ENCODE measurements around the gene RUFY3.
A peak's percentile ranks its signal among the peaks of the same experiment; 100 is the strongest.

Gene RUFY3

DNA sequence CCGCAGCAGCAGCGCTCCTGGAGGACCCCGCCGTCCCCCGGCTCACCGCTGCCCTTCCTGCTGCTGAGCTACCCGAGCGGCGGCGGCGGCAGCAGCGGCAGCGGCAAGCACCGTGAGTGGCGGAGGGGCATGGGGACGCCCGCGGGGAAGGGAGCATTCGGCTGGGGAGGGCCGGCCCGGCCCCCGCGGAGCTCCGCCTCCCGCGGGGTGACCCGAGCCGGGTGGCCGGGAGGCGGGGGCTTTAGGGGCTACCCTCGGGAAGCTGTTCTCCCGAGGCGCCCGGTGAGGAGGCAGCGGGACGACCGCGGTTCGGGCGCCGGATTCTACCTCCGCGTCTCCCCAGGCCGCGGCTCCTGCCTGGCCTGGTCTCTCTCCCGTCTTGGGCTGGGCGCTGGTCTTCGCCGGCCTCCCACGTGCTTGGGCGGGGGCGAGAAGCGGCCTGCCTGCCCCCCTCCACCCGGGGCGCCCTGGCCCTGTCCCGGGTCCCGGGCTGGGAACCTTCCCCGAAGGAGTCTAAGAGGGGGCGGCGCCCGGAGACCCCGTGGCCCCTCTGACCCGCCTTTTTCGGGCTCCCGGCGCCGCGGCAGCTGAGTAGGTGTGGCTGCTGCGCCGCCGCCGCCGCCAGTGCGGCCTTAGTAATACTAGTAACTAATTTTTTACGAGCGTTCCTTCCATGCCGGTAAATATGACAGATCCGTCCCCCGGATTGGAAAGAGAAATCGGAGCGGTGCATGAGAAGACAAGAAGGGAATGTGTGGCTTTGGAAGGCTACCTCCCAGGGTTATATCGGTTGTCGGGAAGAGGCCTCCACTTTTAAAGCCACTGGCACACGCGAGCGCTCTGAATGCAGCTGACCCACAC lies 16.4 kb upstream of the RUFY3 start (continued):
- TF ChIP-seq ZNF366 (tag by site-specific recombination; conservative IDR thresholded peaks at IDR 0.05) (0 out of 2 replicates have a peak, but pooled peaks have one; percentile 26), ZNF501 (tag by site-specific recombination; IDR thresholded peaks at IDR 0.05) (peak; percentile 65; the same call in 1 of the 2 replicates), EGR2 (tag by site-specific recombination; IDR thresholded peaks at IDR 0.05; ENCODE audit: low read depth) (peak; percentile 79), TRIM28 (IDR thresholded peaks at IDR 0.05; ENCODE audit: borderline replicate concordance, low read length) (no peak), ZNF121 (tag by site-specific recombination; IDR thresholded peaks at IDR 0.05) (no peak), BCL11A (tag by site-specific recombination; IDR thresholded peaks at IDR 0.05; ENCODE audit: low read depth) (no peak), ZNF747 (tag by site-specific recombination; IDR thresholded peaks at IDR 0.05) (no peak), ZNF23 (tag by site-specific recombination; IDR thresholded peaks at IDR 0.05; ENCODE audit: borderline replicate concordance) (no peak), MEIS1 (CRISPR knock-in tag; IDR thresholded peaks at IDR 0.05; ENCODE audit: borderline replicate concordance) (no peak), ZFP69B (tag by site-specific recombination; IDR thresholded peaks at IDR 0.05) (0 out of 2 replicates have a peak, but pooled peaks have one; percentile 11), ZNF555 (tag by site-specific recombination; conservative IDR thresholded peaks at IDR 0.05) (no peak), ZFP3 (tag by site-specific recombination; IDR thresholded peaks at IDR 0.05; ENCODE audit: low read depth) (no peak), ZNF610 (tag by site-specific recombination; IDR thresholded peaks at IDR 0.05; ENCODE audit: borderline replicate concordance) (no peak), ZNF133 (tag by site-specific recombination; IDR thresholded peaks at IDR 0.05) (no peak), ZNF416 (tag by site-specific recombination; IDR thresholded peaks at IDR 0.05) (no peak), ZNF24 (tag by site-specific recombination; IDR thresholded peaks at IDR 0.05) (peak; percentile 56), MZF1 (tag by site-specific recombination; IDR thresholded peaks at IDR 0.05; ENCODE audit: borderline replicate concordance) (no peak), GLIS2 (tag by site-specific recombination; IDR thresholded peaks at IDR 0.05) (peak; percentile 92), KLF8 (tag by site-specific recombination; IDR thresholded peaks at IDR 0.05) (peak; percentile 82), SP3 (tag by site-specific recombination; IDR thresholded peaks at IDR 0.05) (peak; percentile 77), ZEB2 (tag by site-specific recombination; IDR thresholded peaks at IDR 0.05) (peak; percentile 71; the same call in 1 of the 2 replicates), ZNF239 (tag by site-specific recombination; IDR thresholded peaks at IDR 0.05) (no peak), ZNF707 (tag by site-specific recombination; IDR thresholded peaks at IDR 0.05) (no peak), ZNF169 (tag by site-specific recombination; IDR thresholded peaks at IDR 0.05) (no peak), ZNF777 (tag by site-specific recombination; IDR thresholded peaks at IDR 0.05; ENCODE audit: borderline replicate concordance) (no peak), ZNF660 (tag by site-specific recombination; IDR thresholded peaks at IDR 0.05) (no peak), ZNF2 (tag by site-specific recombination; IDR thresholded peaks at IDR 0.05) (no peak)
- TF ChIP-seq, protein P1, sequence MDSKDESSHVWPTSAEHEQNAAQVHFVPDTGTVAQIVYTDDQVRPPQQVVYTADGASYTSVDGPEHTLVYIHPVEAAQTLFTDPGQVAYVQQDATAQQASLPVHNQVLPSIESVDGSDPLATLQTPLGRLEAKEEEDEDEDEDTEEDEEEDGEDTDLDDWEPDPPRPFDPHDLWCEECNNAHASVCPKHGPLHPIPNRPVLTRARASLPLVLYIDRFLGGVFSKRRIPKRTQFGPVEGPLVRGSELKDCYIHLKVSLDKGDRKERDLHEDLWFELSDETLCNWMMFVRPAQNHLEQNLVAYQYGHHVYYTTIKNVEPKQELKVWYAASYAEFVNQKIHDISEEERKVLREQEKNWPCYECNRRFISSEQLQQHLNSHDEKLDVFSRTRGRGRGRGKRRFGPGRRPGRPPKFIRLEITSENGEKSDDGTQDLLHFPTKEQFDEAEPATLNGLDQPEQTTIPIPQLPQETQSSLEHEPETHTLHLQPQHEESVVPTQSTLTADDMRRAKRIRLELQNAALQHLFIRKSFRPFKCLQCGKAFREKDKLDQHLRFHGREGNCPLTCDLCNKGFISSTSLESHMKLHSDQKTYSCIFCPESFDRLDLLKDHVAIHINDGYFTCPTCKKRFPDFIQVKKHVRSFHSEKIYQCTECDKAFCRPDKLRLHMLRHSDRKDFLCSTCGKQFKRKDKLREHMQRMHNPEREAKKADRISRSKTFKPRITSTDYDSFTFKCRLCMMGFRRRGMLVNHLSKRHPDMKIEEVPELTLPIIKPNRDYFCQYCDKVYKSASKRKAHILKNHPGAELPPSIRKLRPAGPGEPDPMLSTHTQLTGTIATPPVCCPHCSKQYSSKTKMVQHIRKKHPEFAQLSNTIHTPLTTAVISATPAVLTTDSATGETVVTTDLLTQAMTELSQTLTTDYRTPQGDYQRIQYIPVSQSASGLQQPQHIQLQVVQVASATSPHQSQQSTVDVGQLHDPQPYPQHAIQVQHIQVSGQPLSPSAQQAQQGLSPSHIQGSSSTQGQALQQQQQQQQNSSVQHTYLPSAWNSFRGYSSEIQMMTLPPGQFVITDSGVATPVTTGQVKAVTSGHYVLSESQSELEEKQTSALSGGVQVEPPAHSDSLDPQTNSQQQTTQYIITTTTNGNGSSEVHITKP (tag by site-specific recombination; IDR thresholded peaks at IDR 0.05) = peak; percentile 78
- TF ChIP-seq, protein P2, sequence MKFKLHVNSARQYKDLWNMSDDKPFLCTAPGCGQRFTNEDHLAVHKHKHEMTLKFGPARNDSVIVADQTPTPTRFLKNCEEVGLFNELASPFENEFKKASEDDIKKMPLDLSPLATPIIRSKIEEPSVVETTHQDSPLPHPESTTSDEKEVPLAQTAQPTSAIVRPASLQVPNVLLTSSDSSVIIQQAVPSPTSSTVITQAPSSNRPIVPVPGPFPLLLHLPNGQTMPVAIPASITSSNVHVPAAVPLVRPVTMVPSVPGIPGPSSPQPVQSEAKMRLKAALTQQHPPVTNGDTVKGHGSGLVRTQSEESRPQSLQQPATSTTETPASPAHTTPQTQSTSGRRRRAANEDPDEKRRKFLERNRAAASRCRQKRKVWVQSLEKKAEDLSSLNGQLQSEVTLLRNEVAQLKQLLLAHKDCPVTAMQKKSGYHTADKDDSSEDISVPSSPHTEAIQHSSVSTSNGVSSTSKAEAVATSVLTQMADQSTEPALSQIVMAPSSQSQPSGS (tag by site-specific recombination; IDR thresholded peaks at IDR 0.05; ENCODE audit: low read depth) = no peak
- TF ChIP-seq, protein P3, sequence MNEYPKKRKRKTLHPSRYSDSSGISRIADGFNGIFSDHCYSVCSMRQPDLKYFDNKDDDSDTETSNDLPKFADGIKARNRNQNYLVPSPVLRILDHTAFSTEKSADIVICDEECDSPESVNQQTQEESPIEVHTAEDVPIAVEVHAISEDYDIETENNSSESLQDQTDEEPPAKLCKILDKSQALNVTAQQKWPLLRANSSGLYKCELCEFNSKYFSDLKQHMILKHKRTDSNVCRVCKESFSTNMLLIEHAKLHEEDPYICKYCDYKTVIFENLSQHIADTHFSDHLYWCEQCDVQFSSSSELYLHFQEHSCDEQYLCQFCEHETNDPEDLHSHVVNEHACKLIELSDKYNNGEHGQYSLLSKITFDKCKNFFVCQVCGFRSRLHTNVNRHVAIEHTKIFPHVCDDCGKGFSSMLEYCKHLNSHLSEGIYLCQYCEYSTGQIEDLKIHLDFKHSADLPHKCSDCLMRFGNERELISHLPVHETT (tag by site-specific recombination; IDR thresholded peaks at IDR 0.05) = no peak
- TF ChIP-seq, protein P4, sequence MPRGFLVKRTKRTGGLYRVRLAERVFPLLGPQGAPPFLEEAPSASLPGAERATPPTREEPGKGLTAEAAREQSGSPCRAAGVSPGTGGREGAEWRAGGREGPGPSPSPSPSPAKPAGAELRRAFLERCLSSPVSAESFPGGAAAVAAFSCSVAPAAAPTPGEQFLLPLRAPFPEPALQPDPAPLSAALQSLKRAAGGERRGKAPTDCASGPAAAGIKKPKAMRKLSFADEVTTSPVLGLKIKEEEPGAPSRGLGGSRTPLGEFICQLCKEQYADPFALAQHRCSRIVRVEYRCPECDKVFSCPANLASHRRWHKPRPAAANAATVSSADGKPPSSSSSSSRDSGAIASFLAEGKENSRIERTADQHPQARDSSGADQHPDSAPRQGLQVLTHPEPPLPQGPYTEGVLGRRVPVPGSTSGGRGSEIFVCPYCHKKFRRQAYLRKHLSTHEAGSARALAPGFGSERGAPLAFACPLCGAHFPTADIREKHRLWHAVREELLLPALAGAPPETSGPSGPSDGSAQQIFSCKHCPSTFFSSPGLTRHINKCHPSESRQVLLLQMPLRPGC (tag by site-specific recombination; IDR thresholded peaks at IDR 0.05) = no peak
- TF ChIP-seq, protein P5, sequence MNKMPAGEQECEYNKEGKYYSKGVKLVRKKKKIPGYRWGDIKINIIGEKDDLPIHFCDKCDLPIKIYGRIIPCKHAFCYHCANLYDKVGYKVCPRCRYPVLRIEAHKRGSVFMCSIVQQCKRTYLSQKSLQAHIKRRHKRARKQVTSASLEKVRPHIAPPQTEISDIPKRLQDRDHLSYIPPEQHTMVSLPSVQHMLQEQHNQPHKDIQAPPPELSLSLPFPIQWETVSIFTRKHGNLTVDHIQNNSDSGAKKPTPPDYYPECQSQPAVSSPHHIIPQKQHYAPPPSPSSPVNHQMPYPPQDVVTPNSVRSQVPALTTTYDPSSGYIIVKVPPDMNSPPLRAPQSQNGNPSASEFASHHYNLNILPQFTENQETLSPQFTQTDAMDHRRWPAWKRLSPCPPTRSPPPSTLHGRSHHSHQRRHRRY (tag by site-specific recombination; IDR thresholded peaks at IDR 0.05) = no peak
